Activated CD8-positive, alpha-beta memory T cell treated with anti-CD3 and anti-CD28 coated beads, Interleukin-2, amount 50 U/mL, for 4 hours (primary cell): ENCODE measurements around the gene CSKMT.
A peak's percentile ranks its signal among the peaks of the same experiment; 100 is the strongest.
"Not testable (repeated sequence)": the region's sequence is repeated elsewhere in the genome, so short reads cannot be mapped to it uniquely, and the experiment has no call there.

ENCODE experiments used
- DNase-seq: peaks from one replicate; pipeline ENCODE4 v3.0.0-alpha.2; 2020

CSKMT gene

GRCh38 chr11:62665075-62665598 lies at the start of gene CSKMT, which contains the start of gene C11orf98:
Gene CSKMT, plus strand, starts transcription at chr11:62665312. Its CDS starts 568 bp downstream, at chr11:62665880.
Gene C11orf98, minus strand, starts transcription at chr11:62665210. Its CDS starts 41 bp downstream, at chr11:62665169.
- DNase-seq: peak; percentile 96

GRCh38 chr11:62615521-62615920 lies 49.6 kb upstream of the CSKMT start:
- DNase-seq: no peak

GRCh38 chr11:62616957-62617356 lies 48.2 kb upstream of the CSKMT start:
- not testable (repeated sequence) for DNase-seq

GRCh38 chr11:62621027-62621566 lies 44.0 kb upstream of the CSKMT start:
- DNase-seq: no peak

GRCh38 chr11:62621567-62622470 lies 43.3 kb upstream of the CSKMT start, which contains the start of gene B3GAT3:
Gene B3GAT3, minus strand, starts transcription at chr11:62621986. Its CDS starts 39 bp downstream, at chr11:62621947.
- peak; percentile 98 for DNase-seq

- no peak for DNase-seq
Observed at GRCh38 chr11:62622476-62623089, 42.5 kb upstream of the CSKMT start.

- no peak for DNase-seq
Observed at GRCh38 chr11:62627713-62628112, 37.4 kb upstream of the CSKMT start.

- no peak for DNase-seq
Observed at GRCh38 chr11:62632492-62632891, 32.6 kb upstream of the CSKMT start.

GRCh38 chr11:62644220-62644619 lies 20.9 kb upstream of the CSKMT start:
- DNase-seq: no peak

- no peak for DNase-seq
Observed at GRCh38 chr11:62645671-62645945, 19.5 kb upstream of the CSKMT start.

- peak; percentile 99 for DNase-seq
Observed at GRCh38 chr11:62645946-62646824, 18.9 kb upstream of the CSKMT start, which contains the start of gene GANAB. Gene GANAB, minus strand, starts transcription at chr11:62646613. Its CDS starts 14 bp downstream, at chr11:62646599.

- no peak for DNase-seq
Observed at GRCh38 chr11:62646825-62647608, 18.1 kb upstream of the CSKMT start.

GRCh38 chr11:62647609-62648005 lies 17.5 kb upstream of the CSKMT start:
- no peak for DNase-seq

- no peak for DNase-seq
Observed at GRCh38 chr11:62648185-62648966, 16.7 kb upstream of the CSKMT start.

GRCh38 chr11:62648967-62649364 lies 16.1 kb upstream of the CSKMT start:
- DNase-seq: no peak

- no peak for DNase-seq
Observed at GRCh38 chr11:62649486-62649885, 15.6 kb upstream of the CSKMT start.

- not testable (repeated sequence) for DNase-seq
Observed at GRCh38 chr11:62650283-62650682, 14.8 kb upstream of the CSKMT start.

GRCh38 chr11:62652161-62653006 lies 12.7 kb upstream of the CSKMT start:
- DNase-seq: no peak

GRCh38 chr11:62654297-62654696 lies 10.8 kb upstream of the CSKMT start:
- DNase-seq: no peak
